Measurements from ENCODE around the gene PTK7.

- TF ChIP-seq POLR2A (IDR thresholded peaks at IDR 0.05; ENCODE audit: borderline replicate concordance, extremely low read depth, insufficient read depth, insufficient read length), result no peak
- no peak for TF ChIP-seq CTCF (IDR thresholded peaks at IDR 0.05 in 2 of 3, conservative IDR thresholded peaks at IDR 0.05 in 1 of 3; ENCODE audit: borderline replicate concordance in 1 of 3, insufficient read depth in 1 of 3, low read depth in 2 of 3, low read length in 2 of 3)
- TF ChIP-seq POLR2AphosphoS5 (IDR thresholded peaks at IDR 0.05; ENCODE audit: low read depth, low read length), result no peak
- TF ChIP-seq ZFX (IDR thresholded peaks at IDR 0.05), result no peak
- TF ChIP-seq EZH2 (IDR thresholded peaks at IDR 0.05), result no peak
- TF ChIP-seq FOSL1 (IDR thresholded peaks at IDR 0.05; ENCODE audit: low read depth), result no peak
- TF ChIP-seq SIN3A (IDR thresholded peaks at IDR 0.05; ENCODE audit: low read depth), result no peak
- no peak for TF ChIP-seq YY1 (IDR thresholded peaks at IDR 0.05; ENCODE audit: extremely low read depth, insufficient replicate concordance, low read depth, low read length)
- no peak for TF ChIP-seq ATF3 (IDR thresholded peaks at IDR 0.05)
- TF ChIP-seq ELF1 (IDR thresholded peaks at IDR 0.05; ENCODE audit: borderline replicate concordance, low read depth), result no peak
- TF ChIP-seq EZH2phosphoT487 (IDR thresholded peaks at IDR 0.05; ENCODE audit: borderline replicate concordance), result no peak
- no peak for TF ChIP-seq REST (IDR thresholded peaks at IDR 0.05; ENCODE audit: low read depth)
- TF ChIP-seq EGR1 (IDR thresholded peaks at IDR 0.05; ENCODE audit: low read depth), result no peak
- TF ChIP-seq CEBPB (IDR thresholded peaks at IDR 0.05; ENCODE audit: low read depth), result no peak
These were observed 107.3 kb downstream of the PTK7 start for GRCh38 chr6:43183441-43183840.
